PFSK-1 (cell line): ENCODE data around the gene PRM3.
A peak's percentile ranks its signal among the peaks of the same experiment; 100 is the strongest.

ENCODE experiments used
- POLR2AphosphoS5 ChIP-seq: IDR thresholded peaks from 2 replicates; pipeline ENCODE4 v1.6.1; 2012; ENCODE audit warnings: low read depth, mild to moderate bottlenecking, control low read depth, low read length, moderate library complexity
- SIN3A ChIP-seq: IDR thresholded peaks from 2 replicates; pipeline ENCODE4 v1.6.1; 2012; ENCODE audit warnings: mild to moderate bottlenecking, low read length, moderate library complexity, borderline replicate concordance; ENCODE audit not compliant: insufficient read depth
- TAF1 ChIP-seq: IDR thresholded peaks from 2 replicates; pipeline ENCODE4 v1.6.1; 2012; ENCODE audit warnings: low read length, control low read depth, borderline replicate concordance; ENCODE audit not compliant: insufficient read depth
- TF ChIP-seq, protein P1 (sequence below), 2 experiments: IDR thresholded peaks; 2 replicates each; pipeline versions ENCODE4 v1.6.1 to v1.8.0; 2011 to 2012; ENCODE audit warnings: low read depth in 2 of 2, low read length in 2 of 2, control low read depth in 1 of 2, inconsistent platforms in 1 of 2, mild to moderate bottlenecking in 1 of 2, moderate library complexity in 1 of 2; ENCODE audit not compliant: insufficient read depth in 1 of 2

- TF ChIP-seq, protein P1, sequence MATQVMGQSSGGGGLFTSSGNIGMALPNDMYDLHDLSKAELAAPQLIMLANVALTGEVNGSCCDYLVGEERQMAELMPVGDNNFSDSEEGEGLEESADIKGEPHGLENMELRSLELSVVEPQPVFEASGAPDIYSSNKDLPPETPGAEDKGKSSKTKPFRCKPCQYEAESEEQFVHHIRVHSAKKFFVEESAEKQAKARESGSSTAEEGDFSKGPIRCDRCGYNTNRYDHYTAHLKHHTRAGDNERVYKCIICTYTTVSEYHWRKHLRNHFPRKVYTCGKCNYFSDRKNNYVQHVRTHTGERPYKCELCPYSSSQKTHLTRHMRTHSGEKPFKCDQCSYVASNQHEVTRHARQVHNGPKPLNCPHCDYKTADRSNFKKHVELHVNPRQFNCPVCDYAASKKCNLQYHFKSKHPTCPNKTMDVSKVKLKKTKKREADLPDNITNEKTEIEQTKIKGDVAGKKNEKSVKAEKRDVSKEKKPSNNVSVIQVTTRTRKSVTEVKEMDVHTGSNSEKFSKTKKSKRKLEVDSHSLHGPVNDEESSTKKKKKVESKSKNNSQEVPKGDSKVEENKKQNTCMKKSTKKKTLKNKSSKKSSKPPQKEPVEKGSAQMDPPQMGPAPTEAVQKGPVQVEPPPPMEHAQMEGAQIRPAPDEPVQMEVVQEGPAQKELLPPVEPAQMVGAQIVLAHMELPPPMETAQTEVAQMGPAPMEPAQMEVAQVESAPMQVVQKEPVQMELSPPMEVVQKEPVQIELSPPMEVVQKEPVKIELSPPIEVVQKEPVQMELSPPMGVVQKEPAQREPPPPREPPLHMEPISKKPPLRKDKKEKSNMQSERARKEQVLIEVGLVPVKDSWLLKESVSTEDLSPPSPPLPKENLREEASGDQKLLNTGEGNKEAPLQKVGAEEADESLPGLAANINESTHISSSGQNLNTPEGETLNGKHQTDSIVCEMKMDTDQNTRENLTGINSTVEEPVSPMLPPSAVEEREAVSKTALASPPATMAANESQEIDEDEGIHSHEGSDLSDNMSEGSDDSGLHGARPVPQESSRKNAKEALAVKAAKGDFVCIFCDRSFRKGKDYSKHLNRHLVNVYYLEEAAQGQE (IDR thresholded peaks at IDR 0.05; ENCODE audit: insufficient read depth in 1 of 2, low read depth in 2 of 2, low read length in 2 of 2) = peak in 1 of 2 experiments; percentile 50; a peak in 1 of 4 replicates
- TF ChIP-seq TAF1 = no peak
- TF ChIP-seq POLR2AphosphoS5 = no peak
- no peak for TF ChIP-seq SIN3A
Observed at GRCh38 chr16:11285842-11286241, 12.4 kb upstream of the PRM3 start.
